ENCODE measurements around the gene XPO6. TPM values are rescaled to one million over a fixed set of nuclear protein-coding genes. Genes with fewer than 3 reads are reported as not detected.

Gene XPO6
- total RNA-seq, 2 donors from 2014 or later, result 89.5 to 94.4 TPM

DNA sequence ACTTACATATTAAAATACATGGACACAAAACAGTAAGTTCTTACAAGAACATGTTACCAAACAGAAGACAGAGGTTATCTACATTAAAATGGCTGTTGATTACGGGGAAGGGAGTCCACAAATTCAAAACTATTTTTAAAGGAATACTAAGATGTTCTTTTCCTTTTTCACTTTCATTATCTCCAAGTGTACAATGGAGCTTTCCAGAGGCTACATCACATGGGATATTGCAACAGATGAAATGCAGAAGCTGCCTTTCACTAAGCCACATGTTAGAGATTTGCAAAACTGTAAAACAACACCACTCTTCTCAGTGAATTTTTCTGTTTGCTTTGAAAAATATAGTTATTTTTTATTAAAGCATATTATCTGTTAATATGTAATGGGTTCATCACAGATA is 53.6 kb downstream of the XPO6 start:
- Histone ChIP-seq H3K4me3 (no peak overlapping the region), H3K9me3 (no peaks in the 10 kb centered on the region), H3K27ac (no peak overlapping the region), H3K4me1 (ENCODE audit: control insufficient read depth in 1 of 2, low read depth in 2 of 2) (peaks cover 0 to 13% of the 10 kb centered on the region in 2 donors), H3K27me3 (replicated peaks; ENCODE audit: insufficient read depth) (no peaks in the 10 kb centered on the region), H3K36me3 (peaks cover 3% of the 10 kb centered on the region)
- DNase-seq (ENCODE audit: low spot score), result no peak
- ATAC-seq (ENCODE audit: insufficient number of reproducible peaks, low FRiP score, low read depth), result no peak
- TF ChIP-seq, protein P1, sequence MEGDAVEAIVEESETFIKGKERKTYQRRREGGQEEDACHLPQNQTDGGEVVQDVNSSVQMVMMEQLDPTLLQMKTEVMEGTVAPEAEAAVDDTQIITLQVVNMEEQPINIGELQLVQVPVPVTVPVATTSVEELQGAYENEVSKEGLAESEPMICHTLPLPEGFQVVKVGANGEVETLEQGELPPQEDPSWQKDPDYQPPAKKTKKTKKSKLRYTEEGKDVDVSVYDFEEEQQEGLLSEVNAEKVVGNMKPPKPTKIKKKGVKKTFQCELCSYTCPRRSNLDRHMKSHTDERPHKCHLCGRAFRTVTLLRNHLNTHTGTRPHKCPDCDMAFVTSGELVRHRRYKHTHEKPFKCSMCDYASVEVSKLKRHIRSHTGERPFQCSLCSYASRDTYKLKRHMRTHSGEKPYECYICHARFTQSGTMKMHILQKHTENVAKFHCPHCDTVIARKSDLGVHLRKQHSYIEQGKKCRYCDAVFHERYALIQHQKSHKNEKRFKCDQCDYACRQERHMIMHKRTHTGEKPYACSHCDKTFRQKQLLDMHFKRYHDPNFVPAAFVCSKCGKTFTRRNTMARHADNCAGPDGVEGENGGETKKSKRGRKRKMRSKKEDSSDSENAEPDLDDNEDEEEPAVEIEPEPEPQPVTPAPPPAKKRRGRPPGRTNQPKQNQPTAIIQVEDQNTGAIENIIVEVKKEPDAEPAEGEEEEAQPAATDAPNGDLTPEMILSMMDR (IDR thresholded peaks at IDR 0.05), result no peak

- ATAC-seq (ENCODE audit: insufficient number of reproducible peaks, low FRiP score, low read depth) (no peak), DNase-seq (ENCODE audit: low spot score) (no peak)
- TF ChIP-seq, protein P1 (IDR thresholded peaks at IDR 0.05), result no peak
These were observed 55.6 kb downstream of the XPO6 start for GRCh38 chr16:28156056-28156680.

DNA sequence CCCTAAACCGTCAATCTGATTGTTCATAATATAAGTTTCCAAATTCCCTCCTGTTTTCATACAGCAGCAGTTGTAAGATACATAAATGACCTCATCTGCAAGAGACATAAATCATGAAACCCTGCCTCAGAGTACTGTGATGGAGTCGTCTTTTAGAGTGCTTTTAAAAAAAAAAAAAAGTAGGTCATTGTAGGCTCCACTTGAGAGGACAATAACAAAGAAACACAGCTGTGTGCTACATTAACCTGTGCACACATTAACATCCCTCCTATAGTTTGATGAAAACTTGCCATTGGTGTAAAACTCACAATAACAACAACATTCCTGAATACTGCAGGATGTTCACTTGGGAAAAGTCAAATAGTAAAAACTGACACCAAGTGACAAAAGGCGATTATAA is 56.5 kb downstream of the XPO6 start:
- TF ChIP-seq, protein P1 (IDR thresholded peaks at IDR 0.05), result no peak
- ATAC-seq (ENCODE audit: insufficient number of reproducible peaks, low FRiP score, low read depth), result no peak
- Histone ChIP-seq H3K27me3 (replicated peaks; ENCODE audit: insufficient read depth) (no peaks in the 10 kb centered on the region), H3K9me3 (no peaks in the 10 kb centered on the region), H3K27ac (no peak overlapping the region), H3K4me3 (no peak overlapping the region), H3K36me3 (peaks cover 13% of the 10 kb centered on the region), H3K4me1 (ENCODE audit: control insufficient read depth in 1 of 2, low read depth in 2 of 2) (peaks cover 0 to 3% of the 10 kb centered on the region in 2 donors)
- DNase-seq (ENCODE audit: low spot score), result no peak

More at GRCh38 chr16:28156056-28156680, 55.6 kb downstream of the XPO6 start:
- Histone ChIP-seq H3K36me3 (peaks cover 13% of the 10 kb centered on the region), H3K27ac (no peak overlapping the region), H3K4me3 (no peak overlapping the region), H3K27me3 (replicated peaks; ENCODE audit: insufficient read depth) (no peaks in the 10 kb centered on the region), H3K4me1 (ENCODE audit: control insufficient read depth in 1 of 2, low read depth in 2 of 2) (peaks cover 0 to 3% of the 10 kb centered on the region in 2 donors), H3K9me3 (no peaks in the 10 kb centered on the region)

DNA sequence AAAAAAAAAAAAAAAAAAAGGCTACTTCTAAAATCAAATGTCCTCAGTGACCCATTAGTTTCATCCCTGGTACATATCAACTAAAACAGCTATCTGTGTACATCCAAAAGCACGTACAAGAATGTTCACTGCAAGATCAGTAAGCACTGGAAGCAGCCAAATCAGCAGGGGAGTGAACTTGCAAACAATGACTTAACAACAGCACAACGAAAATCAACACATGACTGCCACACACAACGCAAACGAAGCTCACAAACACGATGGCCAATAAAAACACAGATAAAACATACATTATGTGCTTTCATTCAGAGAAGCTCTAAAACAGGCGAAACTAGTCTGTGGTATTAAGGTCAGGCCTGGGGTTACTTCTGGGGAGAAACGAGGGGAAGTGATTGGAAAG is 60.6 kb downstream of the XPO6 start:
- DNase-seq (ENCODE audit: low spot score), result no peak
- TF ChIP-seq, protein P1 (IDR thresholded peaks at IDR 0.05), result no peak
- Histone ChIP-seq H3K36me3 (peaks cover 30% of the 10 kb centered on the region), H3K4me3 (no peak overlapping the region), H3K9me3 (no peaks in the 10 kb centered on the region), H3K27me3 (replicated peaks; ENCODE audit: insufficient read depth) (no peaks in the 10 kb centered on the region), H3K4me1 (ENCODE audit: control insufficient read depth in 1 of 2, low read depth in 2 of 2) (no peaks in the 10 kb centered on the region), H3K27ac (no peak overlapping the region)
- ATAC-seq (ENCODE audit: insufficient number of reproducible peaks, low FRiP score, low read depth), result no peak

- Histone ChIP-seq H3K4me1 (ENCODE audit: control insufficient read depth in 1 of 2, low read depth in 2 of 2) (peaks cover 13 to 18% of the 10 kb centered on the region in 2 donors), H3K27ac (no peak overlapping the region), H3K9me3 (no peaks in the 10 kb centered on the region), H3K36me3 (peaks cover 29% of the 10 kb centered on the region), H3K4me3 (no peak overlapping the region), H3K27me3 (replicated peaks; ENCODE audit: insufficient read depth) (no peaks in the 10 kb centered on the region)
- DNase-seq (ENCODE audit: low spot score) (no peak), ATAC-seq (ENCODE audit: insufficient number of reproducible peaks, low FRiP score, low read depth) (no peak)
- TF ChIP-seq, protein P1 (IDR thresholded peaks at IDR 0.05), result no peak
These were observed 62.5 kb downstream of the XPO6 start for GRCh38 chr16:28149011-28149888.

All from thoracic aorta (tissue), 2 donors.